AG04449 (cell line): Measurements from ENCODE around the gene AGAP3.

Experiments used
- CTCF ChIA-PET: fragments of 350-600 bp; formaldehyde crosslinking; extraction: SDS; loops from one replicate; lab custom pipeline; 2021; ENCODE audit warnings: antibody characterized with exemption; lab: Yijun Ruan, JAX
- POLR2A ChIA-PET: fragments of 400-600, 350-600 bp; formaldehyde crosslinking; extraction: SDS; loops from one replicate; lab custom pipeline; 2020; ENCODE audit warnings: antibody characterized with exemption, inconsistent platforms; lab: Yijun Ruan, JAX
- DNase-seq: peaks from one replicate; pipeline ENCODE4 v3.0.0-alpha.2; 2010; ENCODE audit warnings: low read depth, low spot score
- H3K4me3 ChIP-seq: 2 replicates; pipeline ENCODE4 v1.5.1; 2011; ENCODE audit warnings: low read depth, mild to moderate bottlenecking, control low read depth, low read length
- TF ChIP-seq, protein P1 (sequence below): IDR thresholded peaks from one replicate; pipeline ENCODE4 v1.5.1; 2011; ENCODE audit warnings: mild to moderate bottlenecking, moderate library complexity, low read length, control low read depth, inconsistent platforms; ENCODE audit not compliant: insufficient read depth; ENCODE audit errors: missing control alignments

Gene AGAP3

DNA sequence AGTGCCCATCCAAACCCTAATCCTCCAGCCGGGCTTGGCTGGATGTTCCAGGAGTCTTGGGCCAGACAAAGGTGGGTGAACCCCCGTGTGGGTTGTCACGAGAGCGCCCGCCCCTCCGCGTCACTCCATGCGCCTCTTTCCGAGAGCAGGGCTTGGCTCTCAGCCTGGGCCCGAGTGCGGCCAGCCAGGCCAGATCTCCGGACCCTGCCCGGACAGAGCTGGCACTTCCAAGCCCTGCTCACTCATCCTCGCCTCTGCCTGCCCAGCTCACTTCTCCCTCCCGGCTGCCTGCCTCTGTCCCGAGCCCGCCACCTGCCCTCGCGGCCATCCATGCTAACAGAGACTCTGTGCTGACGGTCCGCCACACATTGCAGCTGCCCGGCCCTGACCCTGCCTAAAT is 34.6 kb downstream of the AGAP3 start:
- TF ChIP-seq, protein P1, sequence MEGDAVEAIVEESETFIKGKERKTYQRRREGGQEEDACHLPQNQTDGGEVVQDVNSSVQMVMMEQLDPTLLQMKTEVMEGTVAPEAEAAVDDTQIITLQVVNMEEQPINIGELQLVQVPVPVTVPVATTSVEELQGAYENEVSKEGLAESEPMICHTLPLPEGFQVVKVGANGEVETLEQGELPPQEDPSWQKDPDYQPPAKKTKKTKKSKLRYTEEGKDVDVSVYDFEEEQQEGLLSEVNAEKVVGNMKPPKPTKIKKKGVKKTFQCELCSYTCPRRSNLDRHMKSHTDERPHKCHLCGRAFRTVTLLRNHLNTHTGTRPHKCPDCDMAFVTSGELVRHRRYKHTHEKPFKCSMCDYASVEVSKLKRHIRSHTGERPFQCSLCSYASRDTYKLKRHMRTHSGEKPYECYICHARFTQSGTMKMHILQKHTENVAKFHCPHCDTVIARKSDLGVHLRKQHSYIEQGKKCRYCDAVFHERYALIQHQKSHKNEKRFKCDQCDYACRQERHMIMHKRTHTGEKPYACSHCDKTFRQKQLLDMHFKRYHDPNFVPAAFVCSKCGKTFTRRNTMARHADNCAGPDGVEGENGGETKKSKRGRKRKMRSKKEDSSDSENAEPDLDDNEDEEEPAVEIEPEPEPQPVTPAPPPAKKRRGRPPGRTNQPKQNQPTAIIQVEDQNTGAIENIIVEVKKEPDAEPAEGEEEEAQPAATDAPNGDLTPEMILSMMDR, result no peak
- CTCF ChIA-PET, result interaction anchor here (0.7 to 2.0 kb wide), 10 partner anchors 8 to 156 kb away, joined by 3 to 14 read pairs (median 4); no protein-coding TSS in a partner anchor
- POLR2A ChIA-PET, result interaction anchor here (0.8 kb wide), 1 partner anchor 11 kb away, joined by 3 read pairs; no protein-coding TSS in a partner anchor
- no peak for DNase-seq
- no peak overlapping the region for H3K4me3 ChIP-seq

DNA sequence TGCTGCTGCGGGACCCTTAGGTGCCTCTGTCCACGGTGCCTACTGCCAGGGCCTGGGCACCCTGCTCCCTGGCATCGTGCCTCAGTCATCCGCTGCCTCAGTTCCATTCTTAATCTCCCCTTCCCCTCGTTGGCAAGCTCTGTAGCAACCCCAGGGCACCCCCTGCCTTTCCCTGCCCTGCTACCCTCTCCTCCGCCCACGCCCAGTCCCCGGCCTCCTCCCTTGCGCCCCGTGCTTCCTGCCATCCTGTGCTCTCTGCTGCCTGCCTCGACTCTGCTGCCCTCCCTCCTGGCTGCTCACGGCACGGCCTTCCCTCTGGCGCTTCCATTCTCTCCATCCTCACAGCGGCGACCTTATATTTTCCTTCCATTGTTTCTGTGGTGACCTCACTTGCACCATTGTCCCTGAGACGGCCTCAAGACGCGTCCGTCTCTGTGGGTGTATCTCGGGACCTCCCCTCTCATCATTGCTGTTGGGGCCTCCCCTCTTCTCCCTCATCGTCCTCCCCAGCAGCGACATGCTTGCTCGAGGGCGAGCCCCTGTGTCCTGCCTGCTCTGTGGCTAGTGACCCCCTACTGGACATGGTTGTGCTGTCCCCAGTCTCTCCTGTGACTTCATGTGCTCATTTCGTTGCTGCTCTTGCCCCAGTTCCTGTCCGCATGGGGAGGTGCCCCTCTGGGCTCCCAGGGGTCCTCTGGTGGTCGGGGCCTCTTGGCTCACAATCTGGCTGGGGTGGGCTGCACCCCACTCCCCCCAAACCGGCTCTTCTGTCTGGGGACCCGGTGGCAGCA is 35.3 kb downstream of the AGAP3 start:
- POLR2A ChIA-PET, result interaction anchor here (0.8 kb wide), 1 partner anchor 12 kb away, joined by 3 read pairs; no protein-coding TSS in a partner anchor
- H3K4me3 ChIP-seq, result no peak overlapping the region
- CTCF ChIA-PET, result interaction anchor here (0.8 to 4.7 kb wide), 7 partner anchors 8 to 159 kb away, joined by 3 to 85 read pairs (median 4); no protein-coding TSS in a partner anchor
- TF ChIP-seq, protein P1, result no peak
- no peak for DNase-seq

DNA sequence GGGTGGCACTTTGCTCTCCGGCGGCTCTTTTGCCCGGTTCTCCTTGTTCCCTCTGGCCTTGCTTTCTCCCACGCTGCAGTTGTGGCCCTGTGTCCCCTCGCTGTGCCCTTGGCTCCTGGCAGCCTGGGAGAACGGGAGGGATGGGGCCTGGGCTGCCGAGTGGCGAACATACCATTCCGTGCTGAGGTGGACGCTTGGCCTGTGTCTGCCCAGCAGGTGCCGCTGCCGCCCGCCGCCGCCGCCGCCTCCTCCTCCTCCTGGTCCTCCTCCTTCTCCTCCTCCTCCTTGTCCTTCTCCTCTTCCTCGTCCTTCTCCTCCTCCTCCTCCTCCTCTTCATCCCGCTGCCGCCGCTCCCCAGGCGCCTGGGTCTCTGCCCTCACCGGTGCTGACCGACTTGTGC is 36.0 kb downstream of the AGAP3 start:
- TF ChIP-seq, protein P1, result peak; percentile 10
- no peak overlapping the region for H3K4me3 ChIP-seq
- CTCF ChIA-PET, result interaction anchor here (1.0 to 5.0 kb wide), 8 partner anchors 9 to 160 kb away, joined by 3 to 85 read pairs (median 13); partner anchors contain the start of gene GBX1
- POLR2A ChIA-PET, result no interaction called here
- DNase-seq, result no peak

DNA sequence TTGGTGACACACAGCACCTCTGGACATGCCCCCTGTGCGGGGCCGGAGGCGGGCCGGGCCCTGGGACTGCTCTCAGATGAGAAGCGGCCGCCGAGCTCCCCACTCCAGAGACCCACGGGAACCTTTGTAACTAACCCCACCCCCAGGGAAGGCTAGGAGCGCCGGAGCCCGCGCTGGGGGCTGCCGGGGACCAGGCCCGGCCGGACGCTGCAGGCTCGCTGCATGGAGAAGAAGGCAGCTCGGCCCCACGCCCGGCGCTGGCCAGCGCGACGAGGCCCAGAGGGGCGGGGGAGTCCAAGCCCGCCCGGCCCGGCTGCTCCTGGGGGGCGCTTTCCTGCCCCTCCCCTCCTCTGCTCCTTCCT is 36.5 kb downstream of the AGAP3 start:
- TF ChIP-seq, protein P1, result no peak
- ChIA-PET CTCF (interaction anchor here (1.0 to 5.0 kb wide), 12 partner anchors 10 to 187 kb away, joined by 3 to 85 read pairs (median 6); partner anchors contain the start of gene GBX1), POLR2A (no interaction called here)
- DNase-seq, result no peak
- no peak overlapping the region for H3K4me3 ChIP-seq

DNA sequence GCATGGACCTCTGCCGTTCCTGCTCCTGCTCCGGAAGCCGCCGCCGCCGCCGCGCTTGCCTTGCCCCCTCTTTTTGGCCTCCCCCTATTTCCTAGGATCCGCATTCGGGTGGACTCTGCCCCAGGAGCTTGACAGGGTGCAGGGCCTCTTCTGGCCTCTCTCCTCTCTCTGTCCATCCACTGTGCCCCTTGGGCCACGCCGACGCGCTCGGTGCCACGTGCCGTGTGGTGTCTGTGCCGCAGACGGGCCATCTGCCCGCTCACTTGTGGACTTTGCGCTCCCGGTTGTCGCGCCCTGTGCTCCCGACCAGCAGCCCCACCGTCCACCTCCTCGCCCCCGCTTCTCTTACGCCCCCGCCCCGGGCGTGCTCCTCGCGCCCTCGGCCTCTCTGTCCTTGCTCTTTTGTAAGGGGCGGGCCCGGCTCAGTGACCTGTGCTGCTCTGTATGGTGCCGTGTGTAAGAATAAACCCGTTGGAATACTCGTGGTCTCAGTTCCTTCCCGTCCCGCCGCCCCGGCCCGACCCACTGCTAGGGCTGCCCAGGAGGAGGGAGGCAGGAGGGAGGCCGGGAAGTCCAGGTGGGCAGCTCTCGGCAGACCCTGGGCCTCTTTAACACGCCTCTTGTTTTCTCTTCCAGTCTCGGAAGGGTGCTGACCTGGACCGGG is 37.0 kb downstream of the AGAP3 start:
- no peak for DNase-seq
- TF ChIP-seq, protein P1, result no peak
- POLR2A ChIA-PET, result no interaction called here
- H3K4me3 ChIP-seq, result no peak overlapping the region
- CTCF ChIA-PET, result interaction anchor here (0.6 to 5.0 kb wide), 45 partner anchors 10 to 187 kb away, joined by 3 to 85 read pairs (median 4); partner anchors contain the start of genes ABCF2, CHPF2 and GBX1
